ENCODE results near the gene LRRC32. TPM values are rescaled to one million over a fixed set of nuclear protein-coding genes. Genes with fewer than 3 reads are reported as not detected.

The LRRC32 gene
- polyA plus RNA-seq, 1 donor from 2014 or later = not detected

DNA sequence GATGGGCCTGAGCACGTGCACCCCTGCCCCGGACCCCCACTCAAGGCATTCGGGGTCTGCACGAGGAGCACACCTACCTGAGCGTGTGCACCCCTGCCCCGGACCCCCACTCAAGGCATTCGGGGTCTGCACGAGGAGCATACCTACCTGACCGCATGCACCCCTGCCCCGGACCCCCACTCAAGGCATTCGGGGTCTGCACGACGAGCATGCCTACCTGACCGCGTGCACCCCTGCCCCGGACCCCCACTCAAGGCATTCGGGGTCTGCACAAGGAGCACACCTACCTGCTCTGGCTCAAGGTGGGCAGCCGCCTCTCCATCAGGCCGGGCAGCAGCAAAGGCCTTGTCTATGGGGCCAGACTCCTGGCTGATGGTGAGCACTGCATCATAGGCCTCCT, 48.7 kb upstream of the LRRC32 start:
- Histone ChIP-seq H4K20me1 (ENCODE audit: insufficient read depth) (no peaks in the 10 kb centered on the region), H3K79me2 (replicated peaks; ENCODE audit: insufficient read depth, low read length) (no peaks in the 10 kb centered on the region), H3K9me3 (ENCODE audit: low read length) (no peaks in the 10 kb centered on the region), H3K36me3 (ENCODE audit: insufficient read depth, low read length) (no peaks in the 10 kb centered on the region), H3K27ac (ENCODE audit: low read length) (no peak overlapping the region), H3K27me3 (ENCODE audit: insufficient read depth, low read depth, low read length) (no peaks in the 10 kb centered on the region), H3K9ac (ENCODE audit: low read length) (no peak overlapping the region), H3K9me2 (ENCODE audit: insufficient read depth, low read length) (no peaks in the 10 kb centered on the region), H2AFZ (ENCODE audit: low read depth, low read length) (no peak overlapping the region), H3K4me3 (ENCODE audit: low read length) (no peak overlapping the region), H3K4me2 (ENCODE audit: low read length) (no peak overlapping the region), H3F3A (ENCODE audit: insufficient read depth, low read length, poor library complexity, severe bottlenecking) (no peaks in the 10 kb centered on the region)
- TF ChIP-seq MXI1 (conservative IDR thresholded peaks at IDR 0.05; ENCODE audit: poor library complexity, severe bottlenecking) = no peak
- TF ChIP-seq EZH2 (IDR thresholded peaks at IDR 0.05; ENCODE audit: borderline replicate concordance, insufficient read depth, low read length, poor library complexity, severe bottlenecking) = no peak
- TF ChIP-seq, protein P1, sequence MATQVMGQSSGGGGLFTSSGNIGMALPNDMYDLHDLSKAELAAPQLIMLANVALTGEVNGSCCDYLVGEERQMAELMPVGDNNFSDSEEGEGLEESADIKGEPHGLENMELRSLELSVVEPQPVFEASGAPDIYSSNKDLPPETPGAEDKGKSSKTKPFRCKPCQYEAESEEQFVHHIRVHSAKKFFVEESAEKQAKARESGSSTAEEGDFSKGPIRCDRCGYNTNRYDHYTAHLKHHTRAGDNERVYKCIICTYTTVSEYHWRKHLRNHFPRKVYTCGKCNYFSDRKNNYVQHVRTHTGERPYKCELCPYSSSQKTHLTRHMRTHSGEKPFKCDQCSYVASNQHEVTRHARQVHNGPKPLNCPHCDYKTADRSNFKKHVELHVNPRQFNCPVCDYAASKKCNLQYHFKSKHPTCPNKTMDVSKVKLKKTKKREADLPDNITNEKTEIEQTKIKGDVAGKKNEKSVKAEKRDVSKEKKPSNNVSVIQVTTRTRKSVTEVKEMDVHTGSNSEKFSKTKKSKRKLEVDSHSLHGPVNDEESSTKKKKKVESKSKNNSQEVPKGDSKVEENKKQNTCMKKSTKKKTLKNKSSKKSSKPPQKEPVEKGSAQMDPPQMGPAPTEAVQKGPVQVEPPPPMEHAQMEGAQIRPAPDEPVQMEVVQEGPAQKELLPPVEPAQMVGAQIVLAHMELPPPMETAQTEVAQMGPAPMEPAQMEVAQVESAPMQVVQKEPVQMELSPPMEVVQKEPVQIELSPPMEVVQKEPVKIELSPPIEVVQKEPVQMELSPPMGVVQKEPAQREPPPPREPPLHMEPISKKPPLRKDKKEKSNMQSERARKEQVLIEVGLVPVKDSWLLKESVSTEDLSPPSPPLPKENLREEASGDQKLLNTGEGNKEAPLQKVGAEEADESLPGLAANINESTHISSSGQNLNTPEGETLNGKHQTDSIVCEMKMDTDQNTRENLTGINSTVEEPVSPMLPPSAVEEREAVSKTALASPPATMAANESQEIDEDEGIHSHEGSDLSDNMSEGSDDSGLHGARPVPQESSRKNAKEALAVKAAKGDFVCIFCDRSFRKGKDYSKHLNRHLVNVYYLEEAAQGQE (IDR thresholded peaks at IDR 0.05; ENCODE audit: borderline replicate concordance) = no peak
- no peak for TF ChIP-seq POLR2AphosphoS5 (IDR thresholded peaks at IDR 0.05)
- TF ChIP-seq, protein P2, sequence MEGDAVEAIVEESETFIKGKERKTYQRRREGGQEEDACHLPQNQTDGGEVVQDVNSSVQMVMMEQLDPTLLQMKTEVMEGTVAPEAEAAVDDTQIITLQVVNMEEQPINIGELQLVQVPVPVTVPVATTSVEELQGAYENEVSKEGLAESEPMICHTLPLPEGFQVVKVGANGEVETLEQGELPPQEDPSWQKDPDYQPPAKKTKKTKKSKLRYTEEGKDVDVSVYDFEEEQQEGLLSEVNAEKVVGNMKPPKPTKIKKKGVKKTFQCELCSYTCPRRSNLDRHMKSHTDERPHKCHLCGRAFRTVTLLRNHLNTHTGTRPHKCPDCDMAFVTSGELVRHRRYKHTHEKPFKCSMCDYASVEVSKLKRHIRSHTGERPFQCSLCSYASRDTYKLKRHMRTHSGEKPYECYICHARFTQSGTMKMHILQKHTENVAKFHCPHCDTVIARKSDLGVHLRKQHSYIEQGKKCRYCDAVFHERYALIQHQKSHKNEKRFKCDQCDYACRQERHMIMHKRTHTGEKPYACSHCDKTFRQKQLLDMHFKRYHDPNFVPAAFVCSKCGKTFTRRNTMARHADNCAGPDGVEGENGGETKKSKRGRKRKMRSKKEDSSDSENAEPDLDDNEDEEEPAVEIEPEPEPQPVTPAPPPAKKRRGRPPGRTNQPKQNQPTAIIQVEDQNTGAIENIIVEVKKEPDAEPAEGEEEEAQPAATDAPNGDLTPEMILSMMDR (IDR thresholded peaks at IDR 0.05; ENCODE audit: poor library complexity, severe bottlenecking) = no peak
- no peak for TF ChIP-seq SMC3 (conservative IDR thresholded peaks at IDR 0.05; ENCODE audit: poor library complexity)
- no peak for TF ChIP-seq TAF1 (IDR thresholded peaks at IDR 0.05; ENCODE audit: low read depth)
- no peak for TF ChIP-seq RAD21 (conservative IDR thresholded peaks at IDR 0.05)
- TF ChIP-seq EP300 (conservative IDR thresholded peaks at IDR 0.05; ENCODE audit: poor library complexity, severe bottlenecking) = no peak

DNA sequence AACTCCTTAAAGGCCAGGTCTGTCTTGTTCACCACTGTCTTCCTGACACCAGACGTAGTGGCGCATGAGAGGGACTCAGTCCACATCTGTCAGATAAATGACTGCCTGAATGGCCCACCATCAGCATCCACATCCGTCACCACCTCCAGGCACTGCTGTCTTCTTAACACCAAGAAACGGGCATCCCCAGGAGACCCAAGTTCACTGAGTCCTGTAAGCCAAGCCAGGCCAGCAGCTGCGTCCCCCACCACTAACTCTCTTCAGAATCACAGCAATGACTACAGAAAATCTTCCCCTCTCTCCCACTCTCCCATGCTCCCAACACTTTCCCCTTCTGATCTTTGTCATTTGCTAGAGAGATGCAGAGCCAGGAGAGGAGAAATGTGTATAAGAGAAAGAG, 47.3 kb upstream of the LRRC32 start:
- Histone ChIP-seq H3K4me2 (ENCODE audit: low read length) (no peak overlapping the region), H3K9ac (ENCODE audit: low read length) (no peak overlapping the region), H3K9me2 (ENCODE audit: insufficient read depth, low read length) (no peaks in the 10 kb centered on the region), H3K27ac (ENCODE audit: low read length) (no peak overlapping the region), H3F3A (ENCODE audit: insufficient read depth, low read length, poor library complexity, severe bottlenecking) (no peaks in the 10 kb centered on the region), H3K36me3 (ENCODE audit: insufficient read depth, low read length) (no peaks in the 10 kb centered on the region), H3K27me3 (ENCODE audit: insufficient read depth, low read depth, low read length) (no peaks in the 10 kb centered on the region), H2AFZ (ENCODE audit: low read depth, low read length) (no peak overlapping the region), H3K79me2 (replicated peaks; ENCODE audit: insufficient read depth, low read length) (no peaks in the 10 kb centered on the region), H3K9me3 (ENCODE audit: low read length) (no peaks in the 10 kb centered on the region), H3K4me3 (ENCODE audit: low read length) (no peak overlapping the region), H4K20me1 (ENCODE audit: insufficient read depth) (no peaks in the 10 kb centered on the region)
- TF ChIP-seq RAD21 (conservative IDR thresholded peaks at IDR 0.05) (no peak), TAF1 (IDR thresholded peaks at IDR 0.05; ENCODE audit: low read depth) (no peak), SMC3 (conservative IDR thresholded peaks at IDR 0.05; ENCODE audit: poor library complexity) (no peak), MXI1 (conservative IDR thresholded peaks at IDR 0.05; ENCODE audit: poor library complexity, severe bottlenecking) (no peak), POLR2AphosphoS5 (IDR thresholded peaks at IDR 0.05) (no peak), EZH2 (IDR thresholded peaks at IDR 0.05; ENCODE audit: borderline replicate concordance, insufficient read depth, low read length, poor library complexity, severe bottlenecking) (no peak), EP300 (conservative IDR thresholded peaks at IDR 0.05; ENCODE audit: poor library complexity, severe bottlenecking) (no peak)
- TF ChIP-seq, protein P1 (IDR thresholded peaks at IDR 0.05; ENCODE audit: borderline replicate concordance) = no peak
- TF ChIP-seq, protein P2 (IDR thresholded peaks at IDR 0.05; ENCODE audit: poor library complexity, severe bottlenecking) = no peak

Measured in neural cell (in vitro differentiated cells).